Kidney epithelial cell (primary cell): ENCODE results near the gene LYPD8. TPM values are rescaled to one million over a fixed set of nuclear protein-coding genes. Genes with fewer than 3 reads are reported as not detected.
"Not testable (repeated sequence)": the region's sequence is repeated elsewhere in the genome, so short reads cannot be mapped to it uniquely, and the experiment has no call there.

Experiments used
- DNase-seq: peaks from one replicate; pipeline ENCODE4 v3.0.0-alpha.2; 2010; ENCODE audit warnings: low read depth
- H3K27me3 ChIP-seq: 2 replicates; pipeline ENCODE4 v1.6.0; 2011; ENCODE audit warnings: low read length; ENCODE audit not compliant: control insufficient read depth, insufficient read depth
- H3K36me3 ChIP-seq: 2 replicates; pipeline ENCODE4 v1.5.1; 2011; ENCODE audit warnings: low read length; ENCODE audit not compliant: control insufficient read depth, insufficient read depth
- H3K4me3 ChIP-seq: 2 replicates; pipeline ENCODE4 v1.5.1; 2011; ENCODE audit warnings: low read depth, mild to moderate bottlenecking, control low read depth, low read length
- total RNA-seq: library from RNA; depleted of rRNA; stranded (reverse); fragments of >200 nt; gene quantifications from 2 replicates; pipeline ENCODE4 v1.2.3, GENCODE V29; 2015
- TF ChIP-seq, protein P1 (sequence below): IDR thresholded peaks from 2 replicates; pipeline ENCODE4 v1.5.1; 2011; ENCODE audit warnings: mild to moderate bottlenecking, moderate library complexity, low read length, control low read depth, inconsistent platforms; ENCODE audit not compliant: insufficient read depth, poor library complexity, severe bottlenecking

The LYPD8 gene, protein sequence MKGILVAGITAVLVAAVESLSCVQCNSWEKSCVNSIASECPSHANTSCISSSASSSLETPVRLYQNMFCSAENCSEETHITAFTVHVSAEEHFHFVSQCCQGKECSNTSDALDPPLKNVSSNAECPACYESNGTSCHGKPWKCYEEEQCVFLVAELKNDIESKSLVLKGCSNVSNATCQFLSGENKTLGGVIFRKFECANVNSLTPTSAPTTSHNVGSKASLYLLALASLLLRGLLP
- total RNA-seq: not detected in 2 replicates

DNA sequence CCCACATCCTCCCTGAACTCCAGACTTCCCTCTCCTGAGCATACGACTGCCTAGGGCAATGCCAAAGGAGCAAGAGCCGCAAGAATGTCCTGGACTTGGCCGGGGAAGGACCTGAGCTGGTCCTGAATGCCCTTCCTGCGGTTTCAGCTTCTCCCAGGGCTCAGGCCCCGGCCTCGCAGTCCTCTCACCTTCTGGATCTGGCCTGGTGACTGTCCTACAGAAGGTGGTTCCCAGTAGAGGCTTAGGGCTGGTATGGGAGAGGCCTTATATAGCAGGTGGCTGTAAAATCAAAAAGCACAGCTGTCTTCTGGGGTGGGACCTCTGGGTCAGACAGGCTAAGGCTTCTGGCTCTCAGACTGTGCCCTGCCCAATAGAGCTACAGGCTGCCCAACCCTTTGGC is at the start of gene LYPD8:
Gene LYPD8 (minus strand): TSS at position 243 of the 400 bp plus-strand sequence. CDS start 4,678 bp downstream, outside the sequence.
- H3K27me3 ChIP-seq: no peaks in the 10 kb centered on the region

DNA sequence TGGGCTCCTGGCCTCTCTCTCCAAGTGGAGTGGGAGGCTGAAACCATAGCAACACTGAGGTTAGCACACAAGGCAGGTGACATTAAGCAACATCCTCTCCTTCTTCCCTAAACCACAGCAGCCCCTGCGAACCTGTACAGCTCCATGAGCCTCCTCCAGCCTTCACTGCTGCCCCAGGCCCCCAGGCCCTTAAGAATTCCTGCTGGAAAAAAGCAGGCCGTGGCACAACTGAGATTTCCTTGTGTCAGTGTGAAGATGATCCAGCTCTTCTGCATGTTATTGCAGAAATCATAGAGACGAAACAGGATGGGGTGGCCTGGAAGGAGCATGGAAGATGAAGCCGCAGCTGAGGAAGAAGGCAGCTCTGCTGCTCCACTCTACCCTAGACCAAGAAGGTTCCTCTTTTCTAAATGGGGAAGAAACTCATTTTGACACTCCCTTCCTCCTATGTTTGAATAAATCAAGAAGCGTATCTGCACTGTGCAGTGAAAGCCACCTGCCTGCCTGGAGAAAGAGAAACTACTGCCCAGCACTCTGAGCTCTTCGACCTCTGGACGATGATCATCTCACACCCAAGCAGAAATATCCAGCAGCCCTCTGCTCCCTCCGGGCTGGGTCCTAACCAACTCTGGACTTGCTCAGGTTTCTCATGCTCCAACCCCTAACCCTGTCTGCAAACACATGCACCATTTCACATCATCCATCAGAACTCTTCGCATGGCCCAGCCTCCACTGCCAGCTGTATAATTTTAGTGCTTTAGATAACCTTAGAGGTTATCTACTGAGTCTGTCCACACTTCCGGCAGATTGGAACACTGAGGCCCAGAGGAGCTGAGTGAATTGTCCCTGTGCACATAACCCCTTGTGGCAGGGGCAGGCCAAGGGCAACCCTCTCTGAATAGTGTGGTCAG is 49.5 kb upstream of the LYPD8 start:
- DNase-seq: no peak

More for the DNA sequence above, at the start of gene LYPD8:
- DNase-seq: no peak
- Histone ChIP-seq H3K36me3 (no peaks in the 10 kb centered on the region), H3K4me3 (no peak within 1 kb of the TSS)
- TF ChIP-seq, protein P1, sequence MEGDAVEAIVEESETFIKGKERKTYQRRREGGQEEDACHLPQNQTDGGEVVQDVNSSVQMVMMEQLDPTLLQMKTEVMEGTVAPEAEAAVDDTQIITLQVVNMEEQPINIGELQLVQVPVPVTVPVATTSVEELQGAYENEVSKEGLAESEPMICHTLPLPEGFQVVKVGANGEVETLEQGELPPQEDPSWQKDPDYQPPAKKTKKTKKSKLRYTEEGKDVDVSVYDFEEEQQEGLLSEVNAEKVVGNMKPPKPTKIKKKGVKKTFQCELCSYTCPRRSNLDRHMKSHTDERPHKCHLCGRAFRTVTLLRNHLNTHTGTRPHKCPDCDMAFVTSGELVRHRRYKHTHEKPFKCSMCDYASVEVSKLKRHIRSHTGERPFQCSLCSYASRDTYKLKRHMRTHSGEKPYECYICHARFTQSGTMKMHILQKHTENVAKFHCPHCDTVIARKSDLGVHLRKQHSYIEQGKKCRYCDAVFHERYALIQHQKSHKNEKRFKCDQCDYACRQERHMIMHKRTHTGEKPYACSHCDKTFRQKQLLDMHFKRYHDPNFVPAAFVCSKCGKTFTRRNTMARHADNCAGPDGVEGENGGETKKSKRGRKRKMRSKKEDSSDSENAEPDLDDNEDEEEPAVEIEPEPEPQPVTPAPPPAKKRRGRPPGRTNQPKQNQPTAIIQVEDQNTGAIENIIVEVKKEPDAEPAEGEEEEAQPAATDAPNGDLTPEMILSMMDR: no peak

DNA sequence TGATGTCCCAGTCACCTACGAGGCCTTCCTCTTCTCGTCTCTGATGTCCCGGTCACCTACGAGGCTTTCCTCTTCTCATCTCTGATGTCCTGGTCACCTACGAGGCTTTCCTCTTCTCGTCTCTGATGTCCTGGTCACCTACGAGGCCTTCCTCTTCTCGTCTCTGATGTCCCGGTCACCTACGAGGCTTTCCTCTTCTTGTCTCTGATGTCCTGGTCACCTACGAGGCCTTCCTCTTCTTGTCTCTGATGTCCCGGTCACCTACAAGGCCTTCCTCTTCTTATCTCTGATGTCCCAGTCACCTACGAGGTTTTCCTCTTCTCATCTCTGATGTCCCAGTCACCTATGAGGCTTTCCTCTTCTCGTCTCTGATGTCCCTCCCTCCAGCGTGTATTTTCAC is 47.9 kb upstream of the LYPD8 start:
- H3K36me3 ChIP-seq, H3K4me3 ChIP-seq, H3K27me3 ChIP-seq, DNase-seq: not testable (repeated sequence)

More for the DNA sequence above, 49.5 kb upstream of the LYPD8 start:
- Histone ChIP-seq H3K27me3 (no peaks in the 10 kb centered on the region), H3K4me3 (no peak overlapping the region), H3K36me3 (no peaks in the 10 kb centered on the region)
- TF ChIP-seq, protein P1: no peak

DNA sequence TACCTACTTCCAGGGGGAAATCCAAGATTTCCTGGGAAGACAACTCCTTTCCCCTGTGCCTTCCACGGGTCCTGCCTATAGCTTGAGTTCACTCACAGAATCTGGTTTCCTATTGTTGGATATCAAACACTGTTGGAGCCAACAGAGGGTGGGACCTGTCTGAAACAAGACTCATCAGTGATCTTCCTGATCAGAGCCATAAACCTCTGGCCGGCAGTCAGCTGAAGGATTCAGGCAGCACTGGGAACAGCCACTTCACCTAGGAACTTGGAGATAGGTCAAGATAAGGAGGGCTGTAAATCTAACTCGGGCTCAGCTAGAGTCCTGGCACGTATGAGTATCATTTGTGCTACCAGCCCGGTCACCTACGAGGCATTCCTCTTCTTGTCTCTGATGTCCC is 46.9 kb upstream of the LYPD8 start:
- Histone ChIP-seq H3K27me3 (no peaks in the 10 kb centered on the region), H3K36me3 (no peaks in the 10 kb centered on the region), H3K4me3 (no peak overlapping the region)
- TF ChIP-seq, protein P1: no peak
- no peak for DNase-seq

DNA sequence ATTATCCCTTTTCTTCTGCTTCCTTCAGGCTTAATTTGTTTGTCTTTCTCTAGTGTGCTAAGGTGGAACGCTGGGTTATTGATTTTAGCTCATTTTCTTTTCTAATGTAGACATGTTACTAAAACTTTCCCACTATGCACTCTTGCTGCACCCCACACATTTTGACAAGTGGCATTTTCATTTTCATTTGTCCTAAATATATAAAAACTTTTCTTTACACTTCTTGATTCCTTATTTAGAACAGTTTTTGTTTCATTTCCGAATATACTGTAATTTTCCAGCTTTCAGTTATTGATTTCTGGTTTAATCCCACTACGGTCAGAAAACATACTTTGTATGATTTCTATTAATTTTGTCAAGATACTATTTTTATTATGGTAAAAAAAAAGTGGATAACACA is 44.9 kb upstream of the LYPD8 start:
- Histone ChIP-seq H3K36me3 (no peaks in the 10 kb centered on the region), H3K4me3 (no peak overlapping the region), H3K27me3 (no peaks in the 10 kb centered on the region)
- TF ChIP-seq, protein P1: no peak
- no peak for DNase-seq

DNA sequence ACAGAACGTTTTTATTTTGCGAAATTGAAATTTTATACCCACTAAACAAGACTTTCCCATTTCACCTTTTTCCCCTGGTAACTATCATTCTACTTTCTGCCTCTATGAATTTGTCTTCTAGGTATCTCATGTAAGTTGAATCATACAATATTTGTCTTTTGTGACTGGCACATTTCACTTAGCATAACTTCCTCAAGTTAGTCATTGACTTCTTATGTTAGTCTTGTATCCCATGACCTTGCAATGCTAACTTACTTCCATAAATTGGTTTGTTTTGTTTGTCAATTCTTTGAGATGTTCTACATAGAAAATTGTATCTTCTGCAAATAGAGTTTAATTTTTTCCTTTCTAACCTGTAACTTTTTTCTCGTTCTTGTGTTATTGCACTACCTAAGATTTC is 43.2 kb upstream of the LYPD8 start:
- no peak for DNase-seq
- Histone ChIP-seq H3K27me3 (no peaks in the 10 kb centered on the region), H3K36me3 (no peaks in the 10 kb centered on the region), H3K4me3 (no peak overlapping the region)
- TF ChIP-seq, protein P1: no peak

DNA sequence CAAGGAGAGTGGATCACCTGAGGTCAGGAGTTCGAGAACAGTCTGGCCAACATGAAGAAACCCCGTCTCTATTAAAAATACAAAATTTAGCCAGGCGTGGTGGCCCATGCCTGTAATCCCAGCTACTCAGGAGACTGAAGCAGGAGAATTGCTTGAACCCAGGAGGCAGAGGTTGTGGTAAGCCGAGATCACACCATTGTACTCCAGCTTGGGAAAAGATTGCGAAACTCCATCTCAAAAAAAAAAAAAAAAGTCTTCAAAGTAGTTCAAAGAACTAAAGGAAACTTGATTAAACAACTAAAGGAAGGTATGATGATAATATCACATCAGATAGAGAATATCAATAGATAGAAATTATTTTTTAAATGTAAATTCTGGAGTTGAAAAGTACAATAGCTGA is 39.1 kb upstream of the LYPD8 start:
- H3K36me3 ChIP-seq, DNase-seq, H3K4me3 ChIP-seq, H3K27me3 ChIP-seq: not testable (repeated sequence)
